ENCODE results near the gene FRMPD1.

- TF ChIP-seq, protein P1, sequence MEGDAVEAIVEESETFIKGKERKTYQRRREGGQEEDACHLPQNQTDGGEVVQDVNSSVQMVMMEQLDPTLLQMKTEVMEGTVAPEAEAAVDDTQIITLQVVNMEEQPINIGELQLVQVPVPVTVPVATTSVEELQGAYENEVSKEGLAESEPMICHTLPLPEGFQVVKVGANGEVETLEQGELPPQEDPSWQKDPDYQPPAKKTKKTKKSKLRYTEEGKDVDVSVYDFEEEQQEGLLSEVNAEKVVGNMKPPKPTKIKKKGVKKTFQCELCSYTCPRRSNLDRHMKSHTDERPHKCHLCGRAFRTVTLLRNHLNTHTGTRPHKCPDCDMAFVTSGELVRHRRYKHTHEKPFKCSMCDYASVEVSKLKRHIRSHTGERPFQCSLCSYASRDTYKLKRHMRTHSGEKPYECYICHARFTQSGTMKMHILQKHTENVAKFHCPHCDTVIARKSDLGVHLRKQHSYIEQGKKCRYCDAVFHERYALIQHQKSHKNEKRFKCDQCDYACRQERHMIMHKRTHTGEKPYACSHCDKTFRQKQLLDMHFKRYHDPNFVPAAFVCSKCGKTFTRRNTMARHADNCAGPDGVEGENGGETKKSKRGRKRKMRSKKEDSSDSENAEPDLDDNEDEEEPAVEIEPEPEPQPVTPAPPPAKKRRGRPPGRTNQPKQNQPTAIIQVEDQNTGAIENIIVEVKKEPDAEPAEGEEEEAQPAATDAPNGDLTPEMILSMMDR (IDR thresholded peaks at IDR 0.05; ENCODE audit: insufficient read depth, low read depth, low read length) = no peak
- TF ChIP-seq EZH2 (IDR thresholded peaks at IDR 0.05; ENCODE audit: insufficient read depth, low read length) = no peak
These were observed 50.1 kb downstream of the FRMPD1 start for GRCh38 chr9:37700900-37701299.
